IMR-90 (cell line): Measurements from ENCODE around the gene BECN2. TPM values are rescaled to one million over a fixed set of nuclear protein-coding genes. Genes with fewer than 3 reads are reported as not detected.

Source experiments
- ATAC-seq: fragments of 200-7000 bp; cut with Tn5 transposase; 2 replicates; pipeline ENCODE4 v1.9.1; 2020; ENCODE audit warnings: low read depth, mild to moderate bottlenecking, moderate library complexity
- BruUV-seq: library from RNA; stranded (reverse); fragments of 400-500 nt; replicated peaks from 2 replicates; lab custom pipeline; 2021; lab: Mats Ljungman, UMichigan
- CTCF ChIA-PET: fragments of 300-600 bp; formaldehyde crosslinking; extraction: SDS; loops from one replicate; lab custom pipeline; 2021; ENCODE audit warnings: antibody characterized with exemption; lab: Yijun Ruan, JAX
- POLR2A ChIA-PET: fragments of 300-600 bp; sonication (Branson Sonifier 250); formaldehyde crosslinking; loops from one replicate; lab custom pipeline; 2022; ENCODE audit warnings: antibody characterized with exemption; ENCODE audit not compliant: unreplicated experiment; lab: Charles Lee
- DNase-seq: peaks from one replicate; pipeline ENCODE4 v3.0.0; 2013
- H2AFZ ChIP-seq: replicated peaks from 2 replicates; pipeline ENCODE3; 2013; ENCODE audit warnings: low read length, mild to moderate bottlenecking; ENCODE audit not compliant: poor library complexity
- H2AK5ac ChIP-seq: 2 replicates; pipeline ENCODE4 v1.6.1; 2013; ENCODE audit warnings: low read depth, low read length, inconsistent platforms
- H2AK9ac ChIP-seq: replicated peaks from 2 replicates; pipeline ENCODE3; 2013; ENCODE audit warnings: mild to moderate bottlenecking, low read depth, low read length, moderate library complexity; ENCODE audit not compliant: poor library complexity
- H2BK120ac ChIP-seq: 2 replicates; pipeline ENCODE4 v1.6.1; 2013; ENCODE audit warnings: low read depth, low read length, inconsistent platforms
- H2BK15ac ChIP-seq: 3 replicates; pipeline ENCODE4 v1.6.1; 2013; ENCODE audit warnings: low read depth, low read length, inconsistent platforms
- H2BK20ac ChIP-seq: 2 replicates; pipeline ENCODE4 v1.6.1; 2013; ENCODE audit warnings: low read depth, mild to moderate bottlenecking, inconsistent platforms, low read length, moderate library complexity
- H2BK5ac ChIP-seq: 2 replicates; pipeline ENCODE4 v1.6.1; 2013; ENCODE audit warnings: mild to moderate bottlenecking, low read depth, low read length, inconsistent platforms; ENCODE audit not compliant: poor library complexity, severe bottlenecking
- H3K14ac ChIP-seq: replicated peaks from 2 replicates; pipeline ENCODE4 v1.6.1; 2013; ENCODE audit warnings: low read depth, low read length, inconsistent platforms
- H3K18ac ChIP-seq: 2 replicates; pipeline ENCODE4 v1.6.1; 2013; ENCODE audit warnings: low read depth, low read length, control low read depth
- H3K23ac ChIP-seq: 2 replicates; pipeline ENCODE4 v1.6.1; 2013; ENCODE audit warnings: low read depth, low read length, inconsistent platforms
- H3K27ac ChIP-seq: 2 replicates; pipeline ENCODE4 v1.5.1; 2013; ENCODE audit warnings: mild to moderate bottlenecking, control low read depth, low read length; ENCODE audit not compliant: insufficient read depth
- H3K27me3 ChIP-seq: 2 replicates; pipeline ENCODE4 v1.6.1; 2013; ENCODE audit warnings: low read length; ENCODE audit not compliant: control insufficient read depth, insufficient read depth
- H3K36me3 ChIP-seq: 2 replicates; pipeline ENCODE4 v1.6.1; 2013; ENCODE audit warnings: low read length, mixed read lengths; ENCODE audit not compliant: control insufficient read depth, insufficient read depth
- H3K4ac ChIP-seq: 2 replicates; pipeline ENCODE4 v1.6.1; 2013; ENCODE audit warnings: low read depth, low read length, inconsistent platforms
- H3K4me1 ChIP-seq: 2 replicates; pipeline ENCODE4 v1.6.1; 2013; ENCODE audit warnings: low read length, mixed read lengths; ENCODE audit not compliant: control insufficient read depth, insufficient read depth
- H3K4me2 ChIP-seq: 2 replicates; pipeline ENCODE4 v1.6.1; 2013; ENCODE audit warnings: low read depth, mild to moderate bottlenecking, control low read depth, low read length, moderate library complexity
- H3K4me3 ChIP-seq: 2 replicates; pipeline ENCODE4 v1.5.1; 2013; ENCODE audit warnings: low read depth, mild to moderate bottlenecking, control low read depth, low read length, moderate library complexity; ENCODE audit not compliant: insufficient read depth
- H3K56ac ChIP-seq: 2 replicates; pipeline ENCODE4 v1.6.1; 2013; ENCODE audit warnings: low read length, inconsistent platforms; ENCODE audit not compliant: insufficient read depth; ENCODE audit errors: extremely low read depth
- H3K79me1 ChIP-seq, 2 experiments: 2 replicates each; pipeline ENCODE4 v1.6.1; 2013; ENCODE audit warnings: low read length in 2 of 2, inconsistent platforms in 1 of 2, low read depth in 1 of 2
- H3K9ac ChIP-seq: 2 replicates; pipeline ENCODE4 v1.6.1; 2013; ENCODE audit warnings: low read depth, low read length, control low read depth
- H3K9me1 ChIP-seq: 2 replicates; pipeline ENCODE4 v1.6.1; 2013; ENCODE audit warnings: low read length, inconsistent platforms; ENCODE audit not compliant: insufficient read depth
- H3K9me3 ChIP-seq: 2 replicates; pipeline ENCODE4 v1.6.1; 2013; ENCODE audit warnings: low read length; ENCODE audit not compliant: control insufficient read depth, insufficient read depth
- H4K20me1 ChIP-seq: 2 replicates; pipeline ENCODE4 v1.6.1; 2013; ENCODE audit warnings: low read length, inconsistent platforms; ENCODE audit not compliant: insufficient read depth
- H4K5ac ChIP-seq: 2 replicates; pipeline ENCODE4 v1.6.1; 2013; ENCODE audit warnings: mild to moderate bottlenecking, low read depth, low read length, control low read depth
- H4K8ac ChIP-seq, 2 experiments: 2 replicates each; pipeline ENCODE4 v1.6.1; 2013; ENCODE audit warnings: low read depth in 2 of 2, low read length in 2 of 2, control low read depth in 1 of 2, inconsistent platforms in 1 of 2
- H4K91ac ChIP-seq: 2 replicates; pipeline ENCODE4 v1.6.1; 2013; ENCODE audit warnings: low read depth, low read length, inconsistent platforms; ENCODE audit not compliant: insufficient read depth
- BHLHE40 ChIP-seq: fragments of 150-350 bp; IDR thresholded peaks from 2 replicates; pipeline ENCODE4 v1.6.1; 2016; ENCODE audit warnings: mild to moderate bottlenecking, low read depth, low read length
- CEBPB ChIP-seq: IDR thresholded peaks from 2 replicates; pipeline ENCODE4 v1.6.1; 2012; ENCODE audit warnings: low read depth, low read length, improper control_type of control experiment
- CHD1 ChIP-seq: IDR thresholded peaks from 2 replicates; pipeline ENCODE4 v1.6.1; 2012; ENCODE audit warnings: low read depth, low read length, improper control_type of control experiment
- FOS ChIP-seq: fragments of 150-350 bp; IDR thresholded peaks from 2 replicates; pipeline ENCODE4 v1.6.1; 2016; ENCODE audit warnings: low read depth, low read length
- MAFK ChIP-seq: IDR thresholded peaks from 2 replicates; pipeline ENCODE4 v1.6.1; 2012; ENCODE audit warnings: low read depth, low read length, improper control_type of control experiment
- MAZ ChIP-seq: IDR thresholded peaks from 2 replicates; pipeline ENCODE4 v1.6.1; 2012; ENCODE audit warnings: low read depth, mild to moderate bottlenecking, low read length, improper control_type of control experiment, moderate library complexity, borderline replicate concordance
- MXI1 ChIP-seq: IDR thresholded peaks from 2 replicates; pipeline ENCODE4 v1.6.1; 2012; ENCODE audit warnings: low read depth, mild to moderate bottlenecking, low read length, moderate library complexity, borderline replicate concordance
- NFE2L2 ChIP-seq: fragments of 150-350 bp; IDR thresholded peaks from 2 replicates; pipeline ENCODE4 v1.6.1; 2016; ENCODE audit warnings: low read depth, mild to moderate bottlenecking, low read length
- RAD21 ChIP-seq: IDR thresholded peaks from 2 replicates; pipeline ENCODE4 v1.6.1; 2012; ENCODE audit warnings: low read length, improper control_type of control experiment
- RCOR1 ChIP-seq: IDR thresholded peaks from 2 replicates; pipeline ENCODE4 v1.6.1; 2012; ENCODE audit warnings: mild to moderate bottlenecking, low read length, improper control_type of control experiment; ENCODE audit not compliant: insufficient replicate concordance
- RFX5 ChIP-seq: IDR thresholded peaks from 2 replicates; pipeline ENCODE4 v1.8.0; 2012; ENCODE audit warnings: low read depth, mild to moderate bottlenecking, low read length, moderate library complexity
- SMC3 ChIP-seq: fragments of 150-350 bp; IDR thresholded peaks from 2 replicates; pipeline ENCODE4 v1.6.1; 2016; ENCODE audit warnings: low read depth, mild to moderate bottlenecking, antibody characterized with exemption, low read length, moderate library complexity
- WGBS, 2 experiments: methylation state at CpG; one replicate each; pipeline versions ENCODE4 v1.1.5 to v1.1.7; 2013; ENCODE audit warnings: missing lambda C conversion rate in 2 of 2; ENCODE audit not compliant: insufficient read length in 1 of 2; ENCODE audit errors: extremely low coverage in 2 of 2; 5-methylcytosine and 5-hydroxymethylcytosine counted together
- dilution Hi-C: fragments of 300-500 bp; cut with HindIII; formaldehyde crosslinking; loops from one replicate; pipeline ENCODE4 v1.14.3; 2018; ENCODE audit warnings: low sequenced_read_pairs; ENCODE audit not compliant: unreplicated experiment
- in situ Hi-C: fragments of 300-500 bp; cut with MboI; formaldehyde crosslinking; loops from 3 replicates; pipeline ENCODE4 v1.14.3; 2019; ENCODE audit warnings: low sequenced_read_pairs, inconsistent platforms, mixed read lengths
- intact Hi-C: fragments of 100-400 bp; cut with micrococcal nuclease; formaldehyde crosslinking; loops from 2 replicates; pipeline ENCODE4 v1.10.0; 2022
- polyA plus RNA-seq, 3 experiments: library from polyadenylated mRNA; depleted of rRNA; stranded (reverse); fragments of >200 nt; gene quantifications; 2 replicates each; pipeline ENCODE4 v1.2.3, GENCODE V29; 2012; ENCODE audit warnings: low replicate concordance in 1 of 3
- total RNA-seq: library from RNA; depleted of rRNA; stranded (reverse); fragments of >200 nt; gene quantifications from 2 replicates; pipeline ENCODE4 v1.2.3, GENCODE V29; 2012
- TF ChIP-seq, protein P1 (sequence below): conservative IDR thresholded peaks from 2 replicates; pipeline ENCODE4 v1.5.1; 2012; ENCODE audit warnings: mild to moderate bottlenecking, low read depth, low read length, improper control_type of control experiment
- TF ChIP-seq, protein P2 (sequence below): fragments of 150-350 bp; IDR thresholded peaks from 2 replicates; pipeline ENCODE4 v1.6.1; 2017; ENCODE audit warnings: mild to moderate bottlenecking, antibody characterized with exemption, low read length, low read depth
- TF ChIP-seq, protein P3 (sequence below): fragments of 150-350 bp; IDR thresholded peaks from 2 replicates; pipeline ENCODE4 v1.6.1; 2016; ENCODE audit warnings: low read depth, mild to moderate bottlenecking, low read length, moderate library complexity, borderline replicate concordance

Gene BECN2
- total and polyA plus RNA-seq, 2 of the 4 experiments (the other 2 are of a cell fraction): not detected

DNA sequence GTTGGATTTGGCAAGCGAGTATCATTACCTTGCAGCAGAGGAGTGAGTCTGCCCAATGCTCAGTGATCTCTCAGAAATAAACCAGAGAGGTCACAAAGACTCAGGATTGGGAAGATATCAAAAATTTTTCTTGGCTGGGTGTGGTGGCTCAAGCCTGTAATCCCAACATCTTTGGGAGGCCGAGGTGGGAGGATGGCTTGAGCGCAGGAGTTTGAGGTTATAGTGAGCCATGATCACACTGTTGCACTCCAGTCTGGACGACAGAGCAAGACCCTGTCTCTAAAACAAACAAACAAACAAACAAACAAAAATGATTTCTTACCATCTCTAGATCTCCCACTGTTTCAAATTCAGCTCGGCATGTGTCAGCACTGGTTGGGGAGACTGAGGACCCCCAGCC, 13.3 kb upstream of the BECN2 start:
- no peak overlapping the region for H3K18ac ChIP-seq
- no peak overlapping the region for H3K56ac ChIP-seq
- H2BK15ac ChIP-seq: no peak overlapping the region
- H3K4me2 ChIP-seq: no peak overlapping the region
- no peaks in the 10 kb centered on the region for H4K20me1 ChIP-seq
- H3K23ac ChIP-seq: no peak overlapping the region
- no peak for DNase-seq
- intact Hi-C loops: no loop called here
- H3K9me3 ChIP-seq: no peaks in the 10 kb centered on the region
- no peak overlapping the region for H3K14ac ChIP-seq
- no peak overlapping the region for H2BK5ac ChIP-seq
- no peak overlapping the region for H3K4me3 ChIP-seq
- no peaks in the 10 kb centered on the region for H3K27me3 ChIP-seq
- ChIA-PET POLR2A (no interaction called here), CTCF (no interaction called here)
- no peak overlapping the region for H4K5ac ChIP-seq
- no peaks in the 10 kb centered on the region for H3K36me3 ChIP-seq
- H3K79me1 ChIP-seq: no peaks in the 10 kb centered on the region
- no peaks in the 10 kb centered on the region for H3K4me1 ChIP-seq
- no peak overlapping the region for H3K9ac ChIP-seq
- H2BK120ac ChIP-seq: no peak overlapping the region
- H2AK9ac ChIP-seq: no peak overlapping the region
- H3K9me1 ChIP-seq: no peaks in the 10 kb centered on the region
- H2BK20ac ChIP-seq: no peak overlapping the region
- TF ChIP-seq FOS (no peak), NFE2L2 (no peak), RAD21 (no peak), SMC3 (no peak), MAZ (no peak), BHLHE40 (no peak), RCOR1 (no peak), RFX5 (no peak), CEBPB (no peak), MAFK (no peak), MXI1 (no peak), CHD1 (no peak)
- TF ChIP-seq, protein P1, sequence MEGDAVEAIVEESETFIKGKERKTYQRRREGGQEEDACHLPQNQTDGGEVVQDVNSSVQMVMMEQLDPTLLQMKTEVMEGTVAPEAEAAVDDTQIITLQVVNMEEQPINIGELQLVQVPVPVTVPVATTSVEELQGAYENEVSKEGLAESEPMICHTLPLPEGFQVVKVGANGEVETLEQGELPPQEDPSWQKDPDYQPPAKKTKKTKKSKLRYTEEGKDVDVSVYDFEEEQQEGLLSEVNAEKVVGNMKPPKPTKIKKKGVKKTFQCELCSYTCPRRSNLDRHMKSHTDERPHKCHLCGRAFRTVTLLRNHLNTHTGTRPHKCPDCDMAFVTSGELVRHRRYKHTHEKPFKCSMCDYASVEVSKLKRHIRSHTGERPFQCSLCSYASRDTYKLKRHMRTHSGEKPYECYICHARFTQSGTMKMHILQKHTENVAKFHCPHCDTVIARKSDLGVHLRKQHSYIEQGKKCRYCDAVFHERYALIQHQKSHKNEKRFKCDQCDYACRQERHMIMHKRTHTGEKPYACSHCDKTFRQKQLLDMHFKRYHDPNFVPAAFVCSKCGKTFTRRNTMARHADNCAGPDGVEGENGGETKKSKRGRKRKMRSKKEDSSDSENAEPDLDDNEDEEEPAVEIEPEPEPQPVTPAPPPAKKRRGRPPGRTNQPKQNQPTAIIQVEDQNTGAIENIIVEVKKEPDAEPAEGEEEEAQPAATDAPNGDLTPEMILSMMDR: no peak
- TF ChIP-seq, protein P2, sequence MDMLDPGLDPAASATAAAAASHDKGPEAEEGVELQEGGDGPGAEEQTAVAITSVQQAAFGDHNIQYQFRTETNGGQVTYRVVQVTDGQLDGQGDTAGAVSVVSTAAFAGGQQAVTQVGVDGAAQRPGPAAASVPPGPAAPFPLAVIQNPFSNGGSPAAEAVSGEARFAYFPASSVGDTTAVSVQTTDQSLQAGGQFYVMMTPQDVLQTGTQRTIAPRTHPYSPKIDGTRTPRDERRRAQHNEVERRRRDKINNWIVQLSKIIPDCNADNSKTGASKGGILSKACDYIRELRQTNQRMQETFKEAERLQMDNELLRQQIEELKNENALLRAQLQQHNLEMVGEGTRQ: no peak
- TF ChIP-seq, protein P3, sequence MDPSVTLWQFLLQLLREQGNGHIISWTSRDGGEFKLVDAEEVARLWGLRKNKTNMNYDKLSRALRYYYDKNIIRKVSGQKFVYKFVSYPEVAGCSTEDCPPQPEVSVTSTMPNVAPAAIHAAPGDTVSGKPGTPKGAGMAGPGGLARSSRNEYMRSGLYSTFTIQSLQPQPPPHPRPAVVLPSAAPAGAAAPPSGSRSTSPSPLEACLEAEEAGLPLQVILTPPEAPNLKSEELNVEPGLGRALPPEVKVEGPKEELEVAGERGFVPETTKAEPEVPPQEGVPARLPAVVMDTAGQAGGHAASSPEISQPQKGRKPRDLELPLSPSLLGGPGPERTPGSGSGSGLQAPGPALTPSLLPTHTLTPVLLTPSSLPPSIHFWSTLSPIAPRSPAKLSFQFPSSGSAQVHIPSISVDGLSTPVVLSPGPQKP: no peak
- BruUV-seq: no TSS peak
- no CpG with 5 or more reads among the region's 5 CpGs for WGBS, 2 experiments
- H4K91ac ChIP-seq: no peak overlapping the region
- no peak overlapping the region for H3K27ac ChIP-seq
- in situ Hi-C loops: no loop called here
- H4K8ac ChIP-seq: no peak overlapping the region
- H2AFZ ChIP-seq: no peak overlapping the region
- H3K4ac ChIP-seq: no peak overlapping the region
- H2AK5ac ChIP-seq: no peak overlapping the region
- dilution Hi-C loops: no loop called here
- ATAC-seq: no peak
